ENCODE measurements around the gene SPEF2.
"Not testable (repeated sequence)": the region's sequence is repeated elsewhere in the genome, so short reads cannot be mapped to it uniquely, and the experiment has no call there.

SPEF2 gene

DNA sequence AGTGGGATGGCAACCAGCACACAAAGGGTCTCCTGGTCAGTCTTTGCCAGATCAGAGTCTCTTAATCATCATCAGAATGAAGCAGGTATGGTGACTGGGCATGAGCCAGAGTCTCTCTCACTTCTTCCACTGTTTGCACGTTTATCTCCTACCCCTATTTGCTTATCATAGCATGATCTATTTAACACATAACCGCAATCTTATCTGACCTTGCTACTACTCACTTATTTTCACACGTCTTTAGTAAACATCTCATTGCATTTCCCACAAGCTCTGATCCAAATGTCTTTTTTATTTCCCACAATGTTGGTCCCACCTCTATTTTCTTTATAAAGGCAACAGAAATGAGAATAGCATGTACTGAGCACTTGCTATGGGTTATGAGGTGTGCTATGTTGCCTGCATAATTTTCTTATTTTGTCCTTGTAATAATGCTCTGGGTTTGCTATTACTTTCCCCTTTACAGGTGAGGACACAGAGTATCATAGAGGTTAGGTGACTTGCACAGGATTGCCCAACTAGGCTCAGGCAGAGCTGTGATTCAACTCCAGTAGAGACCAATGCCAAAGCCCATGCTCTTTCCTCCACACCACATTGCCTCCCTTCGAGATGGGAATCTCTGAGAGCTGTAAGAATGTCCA, 199.3 kb downstream of the SPEF2 start:
- no peak for DNase-seq (ENCODE audit: low read depth in 1 of 2, low spot score in 1 of 2)

- no peak for DNase-seq (ENCODE audit: low read depth in 1 of 2, low spot score in 1 of 2)
These were observed 201.4 kb downstream of the SPEF2 start for GRCh38 chr5:35819026-35819425.

DNA sequence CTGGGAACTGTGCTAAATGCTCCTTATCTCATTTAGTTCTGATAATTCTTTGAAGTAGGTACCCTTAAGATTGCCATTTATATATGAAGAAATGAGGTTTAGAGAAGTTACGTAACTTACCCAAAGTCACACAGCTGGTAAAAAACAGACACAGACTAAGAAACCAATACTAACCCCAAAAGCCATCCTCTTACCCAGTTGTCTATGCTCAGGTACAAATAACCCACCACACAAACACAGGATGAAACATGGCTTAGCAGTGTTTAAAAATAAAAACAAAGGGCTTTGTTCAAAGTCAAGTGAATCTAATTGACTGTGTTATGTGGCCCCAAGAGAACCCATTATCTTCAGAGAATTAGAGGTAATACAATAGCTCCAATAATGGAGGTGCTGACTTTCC, 202.0 kb downstream of the SPEF2 start:
- no peak for DNase-seq (ENCODE audit: low read depth in 1 of 2, low spot score in 1 of 2)

DNA sequence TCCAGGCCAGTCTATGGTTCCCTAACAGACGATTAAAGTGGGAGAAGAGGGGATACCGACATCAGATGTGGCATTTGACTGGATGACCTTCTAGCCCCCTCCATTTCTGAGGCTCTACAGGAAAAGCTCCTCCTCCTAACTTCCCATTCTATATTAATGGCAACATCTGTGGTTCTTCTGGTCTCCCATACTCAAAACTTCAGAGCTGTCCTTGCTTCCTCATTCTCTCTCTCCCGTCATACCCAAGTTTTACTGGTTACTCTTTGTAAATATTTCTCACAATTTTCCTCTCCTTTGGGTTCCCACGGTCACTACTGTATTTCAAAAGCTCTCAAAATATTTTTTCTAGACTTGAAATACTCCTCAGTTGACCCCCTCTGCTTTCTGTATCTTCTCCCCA, 203.1 kb downstream of the SPEF2 start:
- no peak for DNase-seq (ENCODE audit: low read depth in 1 of 2, low spot score in 1 of 2)

GRCh38 chr5:35821513-35821912, 203.8 kb downstream of the SPEF2 start:
- DNase-seq (ENCODE audit: low read depth in 1 of 2, low spot score in 1 of 2): no peak

GRCh38 chr5:35822511-35822910, 204.8 kb downstream of the SPEF2 start:
- no peak for DNase-seq (ENCODE audit: low read depth in 1 of 2, low spot score in 1 of 2)

GRCh38 chr5:35823347-35824098, 205.9 kb downstream of the SPEF2 start:
- DNase-seq (ENCODE audit: low read depth in 1 of 2, low spot score in 1 of 2): no peak

GRCh38 chr5:35826056-35826455, 208.4 kb downstream of the SPEF2 start:
- DNase-seq (ENCODE audit: low read depth in 1 of 2, low spot score in 1 of 2): no peak

DNA sequence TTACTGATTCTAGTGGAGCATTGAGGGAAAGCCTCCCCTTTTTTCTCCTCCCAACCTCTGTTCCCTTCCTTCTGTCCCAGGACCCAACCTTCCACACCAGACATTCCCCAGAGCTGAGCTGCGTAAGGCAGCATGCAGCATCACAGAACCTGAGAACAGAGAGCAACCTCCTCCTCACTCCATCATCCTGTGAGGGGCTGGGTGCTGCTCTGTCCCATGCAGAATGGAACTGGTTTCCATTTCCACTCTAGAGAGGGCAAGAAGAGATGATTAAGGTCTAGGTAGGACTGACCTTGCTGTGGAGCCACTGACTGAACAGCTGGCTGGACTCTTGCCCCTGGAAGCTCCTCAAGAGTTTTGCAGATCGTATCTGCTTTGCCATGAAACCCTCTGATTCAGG, 208.9 kb downstream of the SPEF2 start:
- DNase-seq (ENCODE audit: low read depth in 1 of 2, low spot score in 1 of 2): no peak

DNA sequence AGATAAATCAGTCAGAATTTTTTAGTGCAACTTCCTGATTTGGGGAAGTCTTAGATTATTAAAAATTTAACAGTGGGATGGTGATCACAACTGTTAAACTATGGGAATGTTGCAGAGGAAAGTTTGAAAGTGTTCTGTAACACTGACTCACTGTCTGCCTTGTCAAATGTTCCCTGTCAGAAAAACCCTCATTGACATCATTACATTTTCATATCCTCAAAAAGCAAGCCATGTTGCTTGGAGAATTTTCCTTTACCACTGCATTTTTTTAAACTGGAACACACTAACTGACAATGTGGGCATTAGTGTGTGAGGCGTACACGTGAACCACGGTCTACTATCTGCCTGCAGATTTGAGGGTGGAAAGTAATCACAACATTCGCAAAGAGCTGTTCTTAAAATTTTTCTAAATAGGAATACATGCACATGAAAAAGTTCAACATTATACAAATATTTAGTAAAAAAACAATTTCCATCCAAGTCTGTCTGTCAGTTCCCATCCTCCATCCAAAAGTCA, 210.5 kb downstream of the SPEF2 start:
- DNase-seq (ENCODE audit: low read depth in 1 of 2, low spot score in 1 of 2): no peak

DNA sequence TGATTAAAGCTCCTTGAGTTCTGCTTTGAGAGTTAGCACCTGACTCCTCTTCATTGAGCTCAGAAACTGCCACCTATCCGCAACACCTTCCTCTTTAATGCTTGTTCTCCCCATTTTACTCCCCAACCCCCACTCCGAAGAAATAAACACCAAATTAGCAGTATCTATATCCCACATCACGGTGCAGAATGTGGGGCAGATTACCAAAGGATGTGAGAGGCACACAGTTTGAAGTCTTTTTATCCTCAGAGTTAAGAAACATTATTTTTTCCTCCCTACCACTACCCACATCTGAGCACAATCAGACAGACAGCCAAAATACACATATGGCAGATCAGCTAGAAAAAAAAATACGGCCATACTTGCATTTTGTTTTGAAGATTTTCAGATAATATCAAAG, 212.9 kb downstream of the SPEF2 start:
- no peak for DNase-seq (ENCODE audit: low read depth in 1 of 2, low spot score in 1 of 2)

DNA sequence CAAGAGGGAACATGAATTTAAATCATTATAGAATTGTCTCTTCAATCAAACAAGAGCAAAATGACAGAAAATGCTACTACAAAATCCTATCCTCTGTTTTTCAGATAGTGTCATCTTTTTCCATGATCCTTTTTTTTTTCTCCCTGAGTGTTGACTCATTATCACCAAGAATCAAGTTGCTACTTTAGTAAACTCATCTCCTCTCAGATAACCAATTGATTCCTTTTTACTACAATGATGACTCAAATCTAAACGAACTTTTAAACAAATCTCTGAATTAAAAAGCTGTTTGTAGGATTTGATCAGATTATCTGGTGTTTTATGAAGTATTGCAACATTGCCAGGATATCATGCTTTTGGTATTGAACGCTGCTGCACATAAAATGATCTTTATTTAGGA, 215.1 kb downstream of the SPEF2 start:
- DNase-seq (ENCODE audit: low read depth in 1 of 2, low spot score in 1 of 2): no peak

GRCh38 chr5:35833224-35833623, 215.6 kb downstream of the SPEF2 start:
- DNase-seq (ENCODE audit: low read depth in 1 of 2, low spot score in 1 of 2): no peak

DNA sequence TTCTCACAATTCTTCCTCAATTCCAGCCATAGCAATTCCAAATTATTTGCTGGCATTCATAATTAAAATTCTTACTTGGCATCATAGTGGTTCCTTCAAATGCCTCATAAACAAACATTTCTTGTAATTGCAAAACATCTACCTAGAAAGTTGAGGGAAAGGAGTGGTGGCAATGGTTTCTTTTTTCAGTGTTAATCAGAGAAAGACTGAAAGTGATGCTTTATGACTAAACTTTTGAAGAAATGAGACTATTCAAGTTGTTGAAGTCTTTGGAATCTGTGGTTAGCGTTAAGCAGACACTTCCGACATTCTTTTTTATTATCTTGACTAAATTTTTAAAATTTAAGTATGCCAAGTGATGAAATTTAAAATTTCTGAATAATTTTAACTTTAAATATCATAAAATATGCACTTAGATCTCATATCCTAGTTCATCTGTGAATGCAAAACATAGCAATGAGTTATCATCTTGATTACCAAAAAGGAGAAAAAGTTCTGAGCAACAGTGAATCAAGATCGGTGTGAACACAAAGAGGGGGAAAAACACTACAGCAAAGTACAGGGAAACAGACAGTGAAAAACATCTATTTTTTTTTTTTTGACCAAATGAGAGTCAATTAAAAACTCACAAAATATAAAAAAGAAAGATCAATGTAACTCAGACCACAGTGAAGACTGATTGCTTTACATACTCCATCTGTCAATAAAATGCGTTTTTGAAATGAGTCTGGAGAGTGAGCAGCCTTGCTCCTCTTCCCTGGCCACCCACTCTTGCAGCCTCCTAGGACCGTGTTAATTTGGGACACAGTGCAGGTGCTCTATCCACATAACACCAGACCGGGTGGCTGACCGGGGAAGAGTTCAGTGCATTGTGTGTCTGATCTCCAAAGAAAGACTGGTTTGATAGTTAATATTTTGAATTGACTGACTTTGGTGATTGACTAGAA, 218.4 kb downstream of the SPEF2 start:
- DNase-seq (ENCODE audit: low read depth in 1 of 2, low spot score in 1 of 2): no peak

DNA sequence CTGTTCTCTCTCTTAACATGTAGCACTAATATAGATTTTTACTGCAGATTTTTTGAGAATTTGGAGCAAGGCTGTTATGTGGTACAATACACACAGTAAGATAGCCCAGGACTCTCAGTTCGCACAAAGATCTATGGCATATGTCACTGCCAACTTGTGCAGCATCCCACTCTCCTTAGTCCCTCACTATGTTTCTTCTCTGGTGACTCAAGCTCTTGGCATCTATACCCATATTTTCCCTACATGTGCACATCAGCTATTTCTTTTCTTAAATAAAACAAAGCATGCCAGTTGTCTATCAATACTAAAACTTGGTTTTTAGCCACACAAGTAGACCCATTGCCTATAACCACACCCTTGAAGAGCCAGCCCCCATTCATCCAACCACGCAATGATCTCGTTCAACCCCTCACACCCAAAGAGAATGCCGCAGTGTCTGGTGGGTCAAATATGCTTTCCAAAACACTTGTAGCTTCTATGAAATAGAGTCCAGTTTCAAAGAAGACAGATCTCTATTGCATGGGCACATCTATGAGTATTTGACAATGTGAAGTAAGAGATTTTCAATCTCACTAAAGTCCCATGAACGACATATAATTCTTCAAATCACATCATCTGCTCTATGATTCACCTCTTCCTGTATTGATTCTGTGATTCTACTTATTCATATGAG, 220.8 kb downstream of the SPEF2 start:
- DNase-seq (ENCODE audit: low read depth in 1 of 2, low spot score in 1 of 2): no peak

DNA sequence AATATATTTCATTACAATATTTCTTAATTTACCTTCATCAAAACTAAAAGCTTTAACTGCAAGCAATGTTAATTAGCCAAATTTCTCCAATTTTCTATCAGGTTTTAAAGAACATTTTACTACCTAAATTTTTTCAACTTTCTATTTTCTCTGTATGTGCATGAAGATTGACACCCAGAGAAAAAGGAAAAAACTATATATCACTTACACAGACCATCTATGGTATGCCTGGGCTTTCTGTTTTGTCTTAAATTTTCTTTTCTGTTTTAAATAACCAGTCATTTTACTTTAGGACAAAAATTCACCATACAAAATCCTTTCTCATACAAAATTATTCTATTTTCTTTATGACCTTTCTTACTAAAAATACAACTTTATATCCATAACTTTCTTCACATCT, 225.2 kb downstream of the SPEF2 start:
- DNase-seq (ENCODE audit: low read depth in 1 of 2, low spot score in 1 of 2): no peak

- DNase-seq (ENCODE audit: low read depth in 1 of 2, low spot score in 1 of 2): not testable (repeated sequence)
These were observed 227.8 kb downstream of the SPEF2 start for GRCh38 chr5:35845508-35845907.

DNA sequence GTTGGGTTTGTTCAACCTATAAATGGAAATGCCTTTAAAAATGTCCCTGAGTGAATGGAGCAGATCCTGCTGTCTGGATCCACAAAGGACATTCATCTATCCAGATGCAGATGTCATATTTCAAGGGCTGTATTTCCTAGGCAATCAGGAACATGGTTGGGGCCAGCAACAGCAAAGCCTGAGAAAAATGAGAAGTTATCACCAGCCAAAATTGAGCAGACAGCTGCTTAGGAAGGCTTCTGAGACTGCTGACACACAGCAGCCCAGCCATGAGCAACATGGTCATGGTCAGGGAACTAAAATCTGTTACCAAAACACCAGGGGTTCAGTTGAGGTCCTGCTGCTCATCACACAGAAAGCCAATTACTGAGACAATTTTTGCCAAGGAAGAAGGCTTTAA, 229.8 kb downstream of the SPEF2 start:
- no peak for DNase-seq (ENCODE audit: low read depth in 1 of 2, low spot score in 1 of 2)

DNA sequence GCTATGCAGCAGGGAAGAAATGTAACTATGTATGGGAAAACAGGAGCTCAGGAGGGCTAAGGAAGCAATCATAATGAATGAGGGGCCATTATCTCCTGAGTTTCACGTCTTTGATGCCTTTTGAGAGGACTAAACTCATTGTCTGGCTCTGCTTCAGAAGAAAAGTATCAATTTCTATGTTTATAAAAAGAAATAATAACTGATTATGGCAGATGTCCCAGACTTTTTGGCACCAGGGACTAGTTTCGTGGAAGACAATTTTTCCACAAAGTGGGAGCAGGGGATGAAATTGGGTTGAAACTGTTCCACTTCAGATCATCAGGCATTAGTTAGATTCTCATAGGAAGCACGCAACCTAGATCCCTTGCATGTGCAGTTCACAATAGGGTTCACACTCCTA, 230.3 kb downstream of the SPEF2 start:
- no peak for DNase-seq (ENCODE audit: low read depth in 1 of 2, low spot score in 1 of 2)

DNA sequence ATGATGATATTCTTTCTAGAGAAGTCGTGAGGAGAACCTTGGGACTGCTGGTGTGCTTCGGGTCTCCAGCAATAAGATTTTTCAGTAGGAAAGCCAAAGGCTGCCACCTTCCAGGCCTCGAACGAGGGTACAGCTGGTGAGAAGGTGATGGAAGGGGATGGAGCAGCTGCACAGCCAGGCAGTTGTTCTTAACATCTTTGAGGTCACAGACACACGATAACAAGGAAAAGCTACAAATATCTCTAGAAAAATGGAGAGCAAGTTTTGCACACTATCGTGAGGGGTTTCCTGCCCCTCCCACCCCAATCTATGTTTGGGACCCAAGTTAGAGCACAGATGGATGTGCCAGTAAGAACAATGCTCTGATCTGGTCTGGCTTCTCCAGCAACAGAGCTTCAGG, 232.2 kb downstream of the SPEF2 start:
- no peak for DNase-seq (ENCODE audit: low read depth in 1 of 2, low spot score in 1 of 2)
